GM23338 (cell line): ENCODE data around the gene GRIK4. TPM values are rescaled to one million over a fixed set of nuclear protein-coding genes. Genes with fewer than 3 reads are reported as not detected.

Experiments used
- ATAC-seq: fragments of 200-7000 bp; cut with Tn5 transposase; 3 replicates; pipeline ENCODE4 v1.9.1; 2020
- DNase-seq: peaks from one replicate; pipeline ENCODE4 v3.0.0-alpha.2; 2015; ENCODE audit warnings: low spot score
- H2AFZ ChIP-seq: fragments of 200-600 bp; sonication (generic); 2 replicates; pipeline ENCODE4 v1.8.0; 2016; ENCODE audit warnings: antibody characterized with exemption, mild to moderate bottlenecking, moderate library complexity
- H3F3A ChIP-seq: fragments of 200-600 bp; sonication (generic); replicated peaks from 2 replicates; pipeline ENCODE4 v1.8.0; 2017; ENCODE audit warnings: antibody characterized with exemption, mixed run types, low read depth
- H3K27ac ChIP-seq: fragments of 200-600 bp; sonication (generic); 2 replicates; pipeline ENCODE4 v1.6.1; 2016; ENCODE audit warnings: low read depth
- H3K27me3 ChIP-seq: fragments of 200-600 bp; sonication (generic); 2 replicates; pipeline ENCODE4 v1.8.0; 2016; ENCODE audit warnings: mild to moderate bottlenecking, mixed run types, moderate library complexity; ENCODE audit not compliant: insufficient read depth
- H3K36me3 ChIP-seq: fragments of 200-600 bp; sonication (generic); 2 replicates; pipeline ENCODE4 v1.8.0; 2016; ENCODE audit warnings: mild to moderate bottlenecking; ENCODE audit not compliant: insufficient read depth
- H3K4me1 ChIP-seq: fragments of 200-600 bp; sonication (generic); 2 replicates; pipeline ENCODE4 v1.8.0; 2016; ENCODE audit warnings: mild to moderate bottlenecking, moderate library complexity; ENCODE audit not compliant: insufficient read depth
- H3K4me2 ChIP-seq: fragments of 200-600 bp; sonication (generic); 2 replicates; pipeline ENCODE4 v1.7.1; 2017; ENCODE audit warnings: mixed run types
- H3K4me3 ChIP-seq: fragments of 200-600 bp; sonication (generic); 2 replicates; pipeline ENCODE4 v1.6.1; 2016; ENCODE audit warnings: mixed run types
- H3K79me2 ChIP-seq: fragments of 200-600 bp; sonication (generic); replicated peaks from 2 replicates; pipeline ENCODE4 v1.8.0; 2017; ENCODE audit warnings: mild to moderate bottlenecking; ENCODE audit not compliant: insufficient read depth
- H3K9me2 ChIP-seq: fragments of 200-600 bp; sonication (generic); 2 replicates; pipeline ENCODE4 v1.8.0; 2017; ENCODE audit not compliant: insufficient read depth
- H4K20me1 ChIP-seq: fragments of 200-600 bp; sonication (generic); replicated peaks from 2 replicates; pipeline ENCODE4 v1.8.0; 2017; ENCODE audit warnings: mild to moderate bottlenecking; ENCODE audit not compliant: insufficient read depth
- H3K27ac Mint-ChIP-seq: 2 replicates; pipeline ENCODE4 v1.8.0; 2020; ENCODE audit warnings: inconsistent platforms, mild to moderate bottlenecking, moderate library complexity, mixed read lengths
- H3K27me3 Mint-ChIP-seq: 3 replicates; pipeline ENCODE4 v1.8.0; 2022; ENCODE audit warnings: low read depth, mild to moderate bottlenecking, moderate library complexity, mixed read lengths, inconsistent platforms; ENCODE audit not compliant: insufficient read depth, poor library complexity
- H3K36me3 Mint-ChIP-seq: 3 replicates; pipeline ENCODE4 v1.8.0; 2021; ENCODE audit warnings: low read depth, mild to moderate bottlenecking, inconsistent platforms, moderate library complexity, mixed read lengths
- H3K4me1 Mint-ChIP-seq: 3 replicates; pipeline ENCODE4 v1.8.0; 2020; ENCODE audit warnings: mild to moderate bottlenecking, inconsistent platforms, mixed read lengths
- H3K4me3 Mint-ChIP-seq: 3 replicates; pipeline ENCODE4 v1.8.0; 2021; ENCODE audit warnings: moderate library complexity, mild to moderate bottlenecking, inconsistent platforms, mixed read lengths
- H3K9me3 Mint-ChIP-seq: 3 replicates; pipeline ENCODE4 v1.8.0; 2020; ENCODE audit warnings: moderate library complexity, mild to moderate bottlenecking, inconsistent platforms, mixed read lengths
- CREB1 ChIP-seq: fragments of 250-450 bp; sonication (Bioruptor Pico); IDR thresholded peaks from 2 replicates; pipeline ENCODE4 v1.5.0; 2020; ENCODE audit warnings: low read depth, mild to moderate bottlenecking, moderate library complexity
- EZH2 ChIP-seq: fragments of 200-600 bp; sonication (generic); IDR thresholded peaks from one replicate; pipeline ENCODE4 v1.8.0; 2017; ENCODE audit warnings: antibody characterized with exemption, mild to moderate bottlenecking, low read depth; ENCODE audit not compliant: unreplicated experiment
- EZH2phosphoT487 ChIP-seq: fragments of 200-600 bp; sonication (generic); IDR thresholded peaks from one replicate; pipeline ENCODE4 v1.8.1; 2018; ENCODE audit warnings: antibody characterized with exemption; ENCODE audit not compliant: unreplicated experiment
- NANOG ChIP-seq: IDR thresholded peaks from 2 replicates; pipeline ENCODE4 v1.6.1; 2016; ENCODE audit warnings: antibody characterized with exemption, borderline replicate concordance
- POLR2AphosphoS5 ChIP-seq: IDR thresholded peaks from 2 replicates; pipeline ENCODE4 v1.6.1; 2016; ENCODE audit warnings: antibody characterized with exemption, low read depth
- STAT1 ChIP-seq: IDR thresholded peaks from one replicate; pipeline ENCODE4 v1.6.1; 2016; ENCODE audit warnings: antibody characterized with exemption; ENCODE audit not compliant: unreplicated experiment
- ZNF114 ChIP-seq: fragments of 250-450 bp; sonication (Bioruptor Pico); IDR thresholded peaks from 2 replicates; pipeline ENCODE4 v1.5.0; 2020; ENCODE audit warnings: mild to moderate bottlenecking, moderate library complexity
- ZNF331 ChIP-seq: fragments of 250-450 bp; sonication (Bioruptor Pico); IDR thresholded peaks from 2 replicates; pipeline ENCODE4 v1.5.0; 2020; ENCODE audit warnings: low read depth, mild to moderate bottlenecking, moderate library complexity
- polyA plus RNA-seq: library from polyadenylated mRNA; unstranded; fragments of >200 nt; fragmentation: Nextera tagmentation; extraction: Ambion mirVana; gene quantifications from 2 replicates; pipeline ENCODE4 v1.2.1, GENCODE V29; 2016
- total RNA-seq: library from RNA; depleted of rRNA; stranded (reverse); fragments of >200 nt; shearing (Covaris generic); gene quantifications from 2 replicates; pipeline ENCODE4 v1.2.3, GENCODE V29; 2014
- TF ChIP-seq, protein P1 (sequence below): IDR thresholded peaks from one replicate; pipeline ENCODE4 v1.6.1; 2018; ENCODE audit warnings: antibody characterized with exemption; ENCODE audit not compliant: unreplicated experiment
- TF ChIP-seq, protein P2 (sequence below): IDR thresholded peaks from 2 replicates; pipeline ENCODE4 v1.6.1; 2016; ENCODE audit warnings: antibody characterized with exemption

Gene GRIK4
- total and polyA plus RNA-seq, 2 experiments from 2014 or later: 0.63 to 2.2 TPM

GRCh38 chr11:120562806-120563425 is 51.4 kb downstream of the GRIK4 start (continued):
- TF ChIP-seq, protein P1, sequence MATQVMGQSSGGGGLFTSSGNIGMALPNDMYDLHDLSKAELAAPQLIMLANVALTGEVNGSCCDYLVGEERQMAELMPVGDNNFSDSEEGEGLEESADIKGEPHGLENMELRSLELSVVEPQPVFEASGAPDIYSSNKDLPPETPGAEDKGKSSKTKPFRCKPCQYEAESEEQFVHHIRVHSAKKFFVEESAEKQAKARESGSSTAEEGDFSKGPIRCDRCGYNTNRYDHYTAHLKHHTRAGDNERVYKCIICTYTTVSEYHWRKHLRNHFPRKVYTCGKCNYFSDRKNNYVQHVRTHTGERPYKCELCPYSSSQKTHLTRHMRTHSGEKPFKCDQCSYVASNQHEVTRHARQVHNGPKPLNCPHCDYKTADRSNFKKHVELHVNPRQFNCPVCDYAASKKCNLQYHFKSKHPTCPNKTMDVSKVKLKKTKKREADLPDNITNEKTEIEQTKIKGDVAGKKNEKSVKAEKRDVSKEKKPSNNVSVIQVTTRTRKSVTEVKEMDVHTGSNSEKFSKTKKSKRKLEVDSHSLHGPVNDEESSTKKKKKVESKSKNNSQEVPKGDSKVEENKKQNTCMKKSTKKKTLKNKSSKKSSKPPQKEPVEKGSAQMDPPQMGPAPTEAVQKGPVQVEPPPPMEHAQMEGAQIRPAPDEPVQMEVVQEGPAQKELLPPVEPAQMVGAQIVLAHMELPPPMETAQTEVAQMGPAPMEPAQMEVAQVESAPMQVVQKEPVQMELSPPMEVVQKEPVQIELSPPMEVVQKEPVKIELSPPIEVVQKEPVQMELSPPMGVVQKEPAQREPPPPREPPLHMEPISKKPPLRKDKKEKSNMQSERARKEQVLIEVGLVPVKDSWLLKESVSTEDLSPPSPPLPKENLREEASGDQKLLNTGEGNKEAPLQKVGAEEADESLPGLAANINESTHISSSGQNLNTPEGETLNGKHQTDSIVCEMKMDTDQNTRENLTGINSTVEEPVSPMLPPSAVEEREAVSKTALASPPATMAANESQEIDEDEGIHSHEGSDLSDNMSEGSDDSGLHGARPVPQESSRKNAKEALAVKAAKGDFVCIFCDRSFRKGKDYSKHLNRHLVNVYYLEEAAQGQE: no peak
- no peak for TF ChIP-seq CREB1 (CRISPR knock-in tag)
- TF ChIP-seq ZNF331 (CRISPR knock-in tag): no peak
- no peak for TF ChIP-seq NANOG
- TF ChIP-seq ZNF114 (CRISPR knock-in tag): no peak
- TF ChIP-seq POLR2AphosphoS5: no peak
- no peak for TF ChIP-seq STAT1
- TF ChIP-seq, protein P2, sequence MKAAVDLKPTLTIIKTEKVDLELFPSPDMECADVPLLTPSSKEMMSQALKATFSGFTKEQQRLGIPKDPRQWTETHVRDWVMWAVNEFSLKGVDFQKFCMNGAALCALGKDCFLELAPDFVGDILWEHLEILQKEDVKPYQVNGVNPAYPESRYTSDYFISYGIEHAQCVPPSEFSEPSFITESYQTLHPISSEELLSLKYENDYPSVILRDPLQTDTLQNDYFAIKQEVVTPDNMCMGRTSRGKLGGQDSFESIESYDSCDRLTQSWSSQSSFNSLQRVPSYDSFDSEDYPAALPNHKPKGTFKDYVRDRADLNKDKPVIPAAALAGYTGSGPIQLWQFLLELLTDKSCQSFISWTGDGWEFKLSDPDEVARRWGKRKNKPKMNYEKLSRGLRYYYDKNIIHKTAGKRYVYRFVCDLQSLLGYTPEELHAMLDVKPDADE: no peak
- no peak for TF ChIP-seq EZH2
- TF ChIP-seq EZH2phosphoT487: no peak

DNA sequence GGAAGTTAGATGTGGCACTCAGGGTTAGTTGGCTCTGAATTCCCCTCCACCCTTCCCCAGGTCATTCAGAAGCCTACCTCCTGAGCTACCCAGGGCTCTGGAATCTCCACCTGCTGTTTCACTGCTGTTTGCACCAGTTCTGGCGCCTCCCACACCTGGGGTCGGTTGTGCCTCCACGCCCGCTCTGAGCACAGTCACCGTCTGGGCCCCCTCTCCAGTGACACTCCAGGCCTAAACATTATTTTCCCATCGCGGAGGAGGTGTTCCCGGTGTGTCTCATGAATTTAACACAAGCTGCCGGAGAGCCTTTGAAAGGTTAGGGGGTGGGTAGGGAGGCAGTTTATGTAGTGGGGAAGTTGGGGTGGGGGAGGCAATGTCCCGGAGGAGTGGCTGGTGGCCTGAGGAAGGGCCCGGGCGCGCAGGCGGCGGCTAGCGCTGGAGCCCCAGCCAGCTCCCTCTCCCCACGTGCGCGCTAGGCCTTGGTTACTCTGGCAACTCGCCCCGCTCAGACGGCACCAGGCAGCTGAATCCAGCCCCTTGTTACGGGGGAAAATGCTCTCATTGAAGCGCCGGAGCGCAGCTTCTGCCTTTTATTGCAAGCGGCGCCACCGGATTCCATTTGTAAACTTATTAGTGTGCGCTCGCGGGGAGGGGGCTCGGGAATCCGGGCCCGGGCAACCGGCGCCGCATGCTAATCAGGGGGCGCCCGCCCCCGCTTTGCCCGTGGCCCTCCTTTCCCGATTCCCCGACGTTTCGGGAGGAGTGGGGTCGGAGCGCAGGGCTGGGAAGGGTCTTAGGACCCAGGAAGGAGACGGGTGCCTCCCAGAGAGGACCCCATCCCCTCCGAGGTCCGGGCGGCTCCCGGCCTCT is 52.4 kb downstream of the GRIK4 start:
- peak; percentile 83 for DNase-seq
- Mint-ChIP-seq H3K9me3 (no peaks in the 10 kb centered on the region), H3K27me3 (peaks cover 30% of the 10 kb centered on the region), H3K27ac (no peak overlapping the region; the same call in 1 of the 2 replicates), H3K4me3 (peak overlapping the region; percentile 74), H3K4me1 (peaks cover 36% of the 10 kb centered on the region), H3K36me3 (no peaks in the 10 kb centered on the region)
- peaks cover 44% of the 10 kb centered on the region for H3K27me3 ChIP-seq
- H3K9me2 ChIP-seq: no peaks in the 10 kb centered on the region
- no peaks in the 10 kb centered on the region for H4K20me1 ChIP-seq
- H3K4me3 ChIP-seq: peak overlapping the region; percentile 81
- ATAC-seq: peak; percentile 79
- H3K36me3 ChIP-seq: no peaks in the 10 kb centered on the region
- H2AFZ ChIP-seq: peak overlapping the region; percentile 96
- TF ChIP-seq STAT1 (no peak), POLR2AphosphoS5 (0 out of 2 replicates have a peak, but pooled peaks have one; percentile 27), EZH2 (peak; percentile 56)
- TF ChIP-seq, protein P1: peak; percentile 1
- no peaks in the 10 kb centered on the region for H3K79me2 ChIP-seq
- peak overlapping the region; percentile 59; the same call in 1 of the 2 replicates for H3K27ac ChIP-seq
- peaks cover 12% of the 10 kb centered on the region; the same call in 1 of the 2 replicates for H3F3A ChIP-seq
- peaks cover 27% of the 10 kb centered on the region for H3K4me1 ChIP-seq
- peak overlapping the region; percentile 96 for H3K4me2 ChIP-seq
